H9 (cell line): ENCODE measurements around the gene PJA1. TPM values are rescaled to one million over a fixed set of nuclear protein-coding genes. Genes with fewer than 3 reads are reported as not detected.

Experiments
- DNase-seq: peaks from one replicate; pipeline ENCODE4 v3.0.0-alpha.2; 2017
- H2AFZ ChIP-seq: one replicate; pipeline ENCODE4 v1.6.1; 2013; ENCODE audit warnings: mild to moderate bottlenecking, low read length, control low read depth, moderate library complexity
- H2AK5ac ChIP-seq: 2 replicates; pipeline ENCODE4 v1.6.1; 2013; ENCODE audit warnings: low read length, control low read depth, mixed read lengths; ENCODE audit not compliant: insufficient read length
- H2BK120ac ChIP-seq: one replicate; pipeline ENCODE4 v1.6.1; 2013; ENCODE audit warnings: low read depth, mild to moderate bottlenecking, low read length, control low read depth, inconsistent platforms; ENCODE audit not compliant: poor library complexity, severe bottlenecking
- H2BK12ac ChIP-seq: 2 replicates; pipeline ENCODE4 v1.6.1; 2013; ENCODE audit warnings: low read length, control low read depth, mixed read lengths, low read depth; ENCODE audit not compliant: insufficient read length
- H2BK15ac ChIP-seq: 2 replicates; pipeline ENCODE4 v1.6.1; 2013; ENCODE audit warnings: low read depth, low read length, control low read depth
- H2BK20ac ChIP-seq: one replicate; pipeline ENCODE4 v1.6.1; 2013; ENCODE audit warnings: low read depth, mild to moderate bottlenecking, low read length, control low read depth, inconsistent platforms; ENCODE audit not compliant: poor library complexity, severe bottlenecking
- H2BK5ac ChIP-seq: 2 replicates; pipeline ENCODE4 v1.6.1; 2013; ENCODE audit warnings: low read length, control low read depth, mixed read lengths; ENCODE audit not compliant: insufficient read length
- H3K14ac ChIP-seq: 2 replicates; pipeline ENCODE4 v1.6.1; 2013; ENCODE audit warnings: low read length, control low read depth; ENCODE audit not compliant: insufficient read depth
- H3K18ac ChIP-seq: 2 replicates; pipeline ENCODE4 v1.6.1; 2013; ENCODE audit warnings: low read depth, mild to moderate bottlenecking, mixed read lengths, low read length, control low read depth; ENCODE audit not compliant: insufficient read length
- H3K23ac ChIP-seq: 2 replicates; pipeline ENCODE4 v1.6.1; 2013; ENCODE audit warnings: low read length, control low read depth, mixed read lengths, low read depth; ENCODE audit not compliant: insufficient read length
- H3K23me2 ChIP-seq: 2 replicates; pipeline ENCODE4 v1.6.1; 2013; ENCODE audit warnings: low read depth, mild to moderate bottlenecking, mixed read lengths, low read length, control low read depth; ENCODE audit not compliant: insufficient read length, poor library complexity, severe bottlenecking
- H3K27ac ChIP-seq: 2 replicates; pipeline ENCODE4 v1.5.1; 2013; ENCODE audit warnings: low read length, control low read depth, mixed read lengths, low read depth; ENCODE audit not compliant: insufficient read length
- H3K27me3 ChIP-seq: 2 replicates; pipeline ENCODE4 v1.6.1; 2013; ENCODE audit warnings: low read length, control low read depth, inconsistent platforms; ENCODE audit not compliant: insufficient read depth
- H3K4ac ChIP-seq: 2 replicates; pipeline ENCODE4 v1.6.1; 2013; ENCODE audit warnings: low read depth, mild to moderate bottlenecking, control low read depth, inconsistent platforms, low read length, moderate library complexity
- H3K4me1 ChIP-seq: 2 replicates; pipeline ENCODE4 v1.6.1; 2013; ENCODE audit warnings: low read length, control low read depth, inconsistent platforms; ENCODE audit not compliant: insufficient read depth
- H3K4me2 ChIP-seq: 2 replicates; pipeline ENCODE4 v1.6.1; 2013; ENCODE audit warnings: low read length, control low read depth, mixed read lengths; ENCODE audit not compliant: insufficient read length, insufficient read depth
- H3K56ac ChIP-seq: 2 replicates; pipeline ENCODE4 v1.6.1; 2013; ENCODE audit warnings: low read depth, mild to moderate bottlenecking, mixed read lengths, low read length, control low read depth; ENCODE audit not compliant: insufficient read length
- H3K79me1 ChIP-seq: 2 replicates; pipeline ENCODE4 v1.6.1; 2013; ENCODE audit warnings: low read depth, mild to moderate bottlenecking, moderate library complexity, low read length, control low read depth, inconsistent platforms; ENCODE audit not compliant: insufficient read depth, poor library complexity, severe bottlenecking
- H3K79me2 ChIP-seq: 2 replicates; pipeline ENCODE4 v1.6.1; 2013; ENCODE audit warnings: low read length, control low read depth, inconsistent platforms; ENCODE audit not compliant: insufficient read depth
- H3K9ac ChIP-seq: 2 replicates; pipeline ENCODE4 v1.6.1; 2013; ENCODE audit warnings: low read length, control low read depth, mixed read lengths; ENCODE audit not compliant: insufficient read length; ENCODE audit errors: extremely low read depth
- H3K9me3 ChIP-seq: one replicate; pipeline ENCODE4 v1.6.1; 2013; ENCODE audit warnings: low read depth, low read length, inconsistent platforms; ENCODE audit not compliant: control insufficient read depth
- H3T11ph ChIP-seq: one replicate; pipeline ENCODE4 v1.6.1; 2013; ENCODE audit warnings: mild to moderate bottlenecking, low read length, control low read depth, inconsistent platforms
- H4K20me1 ChIP-seq: one replicate; pipeline ENCODE4 v1.6.1; 2013; ENCODE audit not compliant: control insufficient read depth, insufficient read length, insufficient read depth
- H4K5ac ChIP-seq: 2 replicates; pipeline ENCODE4 v1.6.1; 2013; ENCODE audit warnings: low read depth, mild to moderate bottlenecking, mixed read lengths, low read length, control low read depth; ENCODE audit not compliant: insufficient read length
- H4K8ac ChIP-seq: replicated peaks from 2 replicates; pipeline ENCODE4 v1.6.1; 2013; ENCODE audit warnings: low read length, control low read depth, mixed read lengths, low read depth; ENCODE audit not compliant: insufficient read length
- H4K91ac ChIP-seq: 2 replicates; pipeline ENCODE4 v1.6.1; 2013; ENCODE audit warnings: low read depth, mild to moderate bottlenecking, moderate library complexity, mixed read lengths, low read length, control low read depth; ENCODE audit not compliant: insufficient read length
- H3K27ac Mint-ChIP-seq, 3 experiments: 2 replicates in 2 of 3; 3 replicates in 1 of 3; pipeline ENCODE4 v1.8.0; 2020 to 2021; ENCODE audit warnings: mixed read lengths in 3 of 3, mild to moderate bottlenecking in 1 of 3, moderate library complexity in 1 of 3
- H3K27me3 Mint-ChIP-seq: 2 replicates; pipeline ENCODE4 v1.8.0; 2021; ENCODE audit warnings: low read depth, mild to moderate bottlenecking, moderate library complexity, mixed read lengths
- H3K36me3 Mint-ChIP-seq, 3 experiments: 2 replicates in 2 of 3; 3 replicates in 1 of 3; pipeline ENCODE4 v1.8.0; 2020 to 2021; ENCODE audit warnings: low read depth in 3 of 3, mixed read lengths in 3 of 3; ENCODE audit not compliant: insufficient read depth in 1 of 3
- H3K4me1 Mint-ChIP-seq, 2 experiments: 2 replicates each; pipeline ENCODE4 v1.8.0; 2020; ENCODE audit warnings: mixed read lengths in 2 of 2
- H3K4me3 Mint-ChIP-seq, 2 experiments: 2 replicates in 1 of 2; 3 replicates in 1 of 2; pipeline ENCODE4 v1.8.0; 2020 to 2021; ENCODE audit warnings: mild to moderate bottlenecking in 2 of 2, mixed read lengths in 2 of 2, moderate library complexity in 1 of 2
- H3K9me3 Mint-ChIP-seq, 2 experiments: 2 replicates in 1 of 2; 3 replicates in 1 of 2; pipeline ENCODE4 v1.8.0; 2020; ENCODE audit warnings: mild to moderate bottlenecking in 2 of 2, mixed read lengths in 2 of 2, moderate library complexity in 1 of 2
- CTCF ChIP-seq: fragments of 200-600 bp; sonication (generic); conservative IDR thresholded peaks from 3 replicates; pipeline ENCODE4 v1.8.0; 2021; ENCODE audit warnings: antibody characterized with exemption, mild to moderate bottlenecking
- WGBS: extraction: QIAGEN DNeasy Blood & Tissue Kit; methylation state at CpG from one replicate; pipeline ENCODE4 v1.1.7; 2013; ENCODE audit warnings: missing lambda C conversion rate, low lambda C conversion rate, mixed read lengths; ENCODE audit not compliant: insufficient read length; ENCODE audit errors: extremely low coverage; 5-methylcytosine and 5-hydroxymethylcytosine counted together
- total RNA-seq: library from RNA; stranded (reverse); gene quantifications from 2 replicates; pipeline ENCODE4 v1.2.1, GENCODE V29; 2021

The PJA1 gene
- total RNA-seq, 1 experiment from 2014 or later: 41.4 TPM

- Histone ChIP-seq H2AK5ac (no peak overlapping the region), H2AFZ (no peak overlapping the region), H2BK5ac (no peak overlapping the region), H2BK20ac (no peak overlapping the region), H3K9me3 (no peaks in the 10 kb centered on the region), H3K23ac (no peak overlapping the region), H4K8ac (no peak overlapping the region), H3K14ac (no peak overlapping the region), H2BK15ac (no peak overlapping the region), H3K4ac (no peak overlapping the region), H4K5ac (no peak overlapping the region), H3K27me3 (no peaks in the 10 kb centered on the region), H3K18ac (no peak overlapping the region), H3K4me1 (peaks cover 8% of the 10 kb centered on the region; the same call in 1 of the 2 replicates), H4K20me1 (no peaks in the 10 kb centered on the region), H3K9ac (no peak overlapping the region), H2BK12ac (no peak overlapping the region), H4K91ac (no peak overlapping the region), H3K79me1 (no peaks in the 10 kb centered on the region), H2BK120ac (no peak overlapping the region), H3K27ac (no peak overlapping the region), H3K79me2 (no peaks in the 10 kb centered on the region), H3K4me2 (no peak overlapping the region), H3K56ac (no peak overlapping the region), H3K23me2 (no peaks in the 10 kb centered on the region), H3T11ph (no peak overlapping the region)
- H3K9me3 Mint-ChIP-seq: peaks cover 63 to 67% of the 10 kb centered on the region in 2 experiments
- TF ChIP-seq CTCF: no peak
- H3K4me3 Mint-ChIP-seq: no peak overlapping the region
- H3K36me3 Mint-ChIP-seq: no peaks in the 10 kb centered on the region; a peak in 3 of 7 replicates
- no peak for DNase-seq
- no peak overlapping the region for H3K27ac Mint-ChIP-seq
- no CpG with 5 or more reads among the region's 4 CpGs for WGBS
- peaks cover 26 to 40% of the 10 kb centered on the region in 2 experiments for H3K4me1 Mint-ChIP-seq
- H3K27me3 Mint-ChIP-seq: peaks cover 8% of the 10 kb centered on the region
Measured at GRCh38 chrX:69146739-69147138, 18.5 kb downstream of the PJA1 start.
